Measurements from ENCODE around the gene USP11. TPM values are rescaled to one million over a fixed set of nuclear protein-coding genes. Genes with fewer than 3 reads are reported as not detected.

USP11 gene
- total RNA-seq: 10 to 100 TPM; 60.4 to 85.6 TPM

DNA sequence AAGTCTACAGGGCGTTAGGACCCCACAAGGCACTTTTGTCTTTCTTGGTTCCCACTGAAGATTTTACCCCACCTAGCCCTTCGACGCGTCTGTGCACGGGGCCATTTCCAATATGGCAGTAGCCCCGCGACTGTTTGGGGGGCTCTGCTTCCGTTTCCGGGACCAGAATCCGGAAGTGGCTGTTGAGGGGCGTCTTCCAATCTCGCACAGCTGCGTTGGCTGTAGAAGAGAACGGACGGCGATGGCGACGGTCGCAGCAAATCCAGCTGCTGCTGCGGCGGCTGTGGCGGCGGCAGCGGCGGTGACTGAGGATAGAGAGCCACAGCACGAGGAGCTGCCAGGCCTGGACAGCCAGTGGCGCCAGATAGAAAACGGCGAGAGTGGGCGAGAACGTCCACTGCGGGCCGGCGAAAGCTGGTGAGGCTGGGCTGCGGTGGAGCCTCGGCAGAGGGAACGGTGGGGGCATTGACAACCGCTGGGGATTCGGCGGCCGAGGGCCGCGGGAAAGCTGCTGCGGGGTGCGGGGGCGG lies at the start of gene USP11:
Gene USP11, plus strand, starts transcription at position 207 of the 530 bp plus-strand sequence. Its CDS starts 35 bp downstream, at position 242.
- Mint-ChIP-seq H3K36me3 (ENCODE audit: insufficient read depth in 2 of 2) (peaks cover 4 to 16% of the 10 kb centered on the region in 2 donors), H3K4me1 (ENCODE audit: low read depth) (peaks cover 33% of the 10 kb centered on the region), H3K27ac (peak within 1 kb of the TSS; percentile 97), H3K4me3 (peak within 1 kb of the TSS; percentile 90 to 98), H3K27me3 (ENCODE audit: low read depth) (peaks cover 14% of the 10 kb centered on the region), H3K9me3 (no peaks in the 10 kb centered on the region)
- peak; percentile 49 to 60 for DNase-seq
- peak; percentile 33 to 47 for ATAC-seq (replicated peaks in 1 of 2)

DNA sequence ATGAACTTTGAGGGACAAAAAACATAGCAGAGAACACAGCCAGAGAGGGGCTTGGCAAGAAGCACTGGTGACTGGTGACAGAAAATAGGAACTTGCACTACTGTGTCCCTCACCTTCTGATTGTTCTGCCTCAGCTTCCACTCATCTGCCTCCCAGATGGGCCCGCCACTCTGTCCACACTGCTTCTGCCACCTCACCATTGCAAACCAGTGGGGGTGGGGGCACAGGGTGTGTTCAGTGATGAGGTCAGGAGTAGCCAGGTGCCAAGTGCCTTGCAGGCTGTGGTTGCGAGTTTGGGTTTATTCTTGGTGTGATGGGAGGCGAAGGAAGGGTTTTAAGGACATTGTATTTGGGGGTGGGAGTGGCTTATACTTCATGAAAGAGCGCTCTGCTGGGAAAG lies 48.3 kb upstream of the USP11 start:
- H3K36me3 Mint-ChIP-seq (ENCODE audit: insufficient read depth in 2 of 2): peaks cover 4 to 6% of the 10 kb centered on the region in 2 donors
- ATAC-seq (replicated peaks in 1 of 2) (no peak), DNase-seq (no peak)
- peaks cover 19% of the 10 kb centered on the region for H3K4me1 Mint-ChIP-seq (ENCODE audit: low read depth)
- no peaks in the 10 kb centered on the region for H3K9me3 Mint-ChIP-seq
- H3K27ac Mint-ChIP-seq: no peak overlapping the region
- H3K4me3 Mint-ChIP-seq: no peak overlapping the region
- peaks cover 13% of the 10 kb centered on the region for H3K27me3 Mint-ChIP-seq (ENCODE audit: low read depth)

DNA sequence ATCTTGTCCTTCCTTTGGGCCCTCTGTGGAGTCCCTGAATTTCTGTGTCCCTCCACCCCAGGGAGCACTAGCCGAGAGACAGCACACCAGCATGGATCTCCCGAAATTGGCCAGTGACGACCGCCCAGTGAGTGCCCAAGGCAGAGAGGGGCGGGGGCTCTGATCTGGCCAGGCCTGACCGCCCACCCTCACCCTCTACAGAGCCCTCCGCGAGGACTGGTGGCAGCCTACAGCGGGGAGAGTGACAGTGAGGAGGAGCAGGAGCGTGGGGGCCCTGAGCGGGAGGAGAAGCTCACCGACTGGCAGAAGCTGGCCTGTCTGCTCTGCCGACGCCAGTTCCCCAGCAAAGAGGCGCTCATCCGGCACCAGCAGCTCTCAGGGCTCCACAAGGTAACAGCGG lies 47.6 kb upstream of the USP11 start:
- peaks cover 4 to 6% of the 10 kb centered on the region in 2 donors for H3K36me3 Mint-ChIP-seq (ENCODE audit: insufficient read depth in 2 of 2)
- no peak overlapping the region for H3K27ac Mint-ChIP-seq

DNA sequence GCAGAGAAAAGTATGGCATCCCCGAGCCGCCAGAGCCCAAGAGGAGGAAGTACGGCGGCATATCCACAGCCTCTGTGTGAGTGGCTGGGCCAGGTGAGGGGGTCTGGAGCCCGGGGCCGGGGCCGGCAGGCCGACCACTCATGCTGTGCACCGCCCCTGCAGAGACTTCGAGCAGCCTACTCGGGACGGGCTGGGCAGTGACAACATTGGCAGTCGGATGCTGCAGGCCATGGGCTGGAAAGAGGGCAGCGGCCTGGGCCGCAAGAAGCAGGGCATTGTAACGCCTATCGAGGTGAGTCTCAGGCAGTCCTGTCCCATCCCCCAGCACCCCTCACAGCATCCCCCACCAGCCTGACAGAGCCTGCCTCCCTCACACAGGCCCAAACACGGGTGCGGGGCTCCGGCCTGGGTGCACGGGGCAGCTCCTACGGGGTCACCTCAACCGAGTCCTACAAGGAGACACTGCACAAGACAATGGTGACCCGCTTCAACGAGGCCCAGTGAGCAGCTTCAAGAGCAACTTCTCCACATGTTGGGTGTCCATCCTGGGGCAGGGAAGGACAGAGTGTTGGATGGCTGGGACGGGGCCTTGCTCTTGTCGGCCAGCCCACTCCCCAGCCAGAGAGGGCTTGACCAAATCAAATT lies 46.6 kb upstream of the USP11 start:
- Mint-ChIP-seq H3K27me3 (ENCODE audit: low read depth) (peaks cover 13% of the 10 kb centered on the region), H3K4me1 (ENCODE audit: low read depth) (peaks cover 30% of the 10 kb centered on the region), H3K9me3 (no peaks in the 10 kb centered on the region), H3K4me3 (no peak overlapping the region), H3K36me3 (ENCODE audit: insufficient read depth in 2 of 2) (peaks cover 4 to 8% of the 10 kb centered on the region in 2 donors), H3K27ac (no peak overlapping the region)
- ATAC-seq (replicated peaks in 1 of 2) (no peak), DNase-seq (no peak)

More for the DNA sequence above, 47.6 kb upstream of the USP11 start:
- ATAC-seq (replicated peaks in 1 of 2) (no peak), DNase-seq (no peak)
- Mint-ChIP-seq H3K4me1 (ENCODE audit: low read depth) (peaks cover 20% of the 10 kb centered on the region), H3K4me3 (no peak overlapping the region), H3K9me3 (no peaks in the 10 kb centered on the region), H3K27me3 (ENCODE audit: low read depth) (peaks cover 13% of the 10 kb centered on the region)

DNA sequence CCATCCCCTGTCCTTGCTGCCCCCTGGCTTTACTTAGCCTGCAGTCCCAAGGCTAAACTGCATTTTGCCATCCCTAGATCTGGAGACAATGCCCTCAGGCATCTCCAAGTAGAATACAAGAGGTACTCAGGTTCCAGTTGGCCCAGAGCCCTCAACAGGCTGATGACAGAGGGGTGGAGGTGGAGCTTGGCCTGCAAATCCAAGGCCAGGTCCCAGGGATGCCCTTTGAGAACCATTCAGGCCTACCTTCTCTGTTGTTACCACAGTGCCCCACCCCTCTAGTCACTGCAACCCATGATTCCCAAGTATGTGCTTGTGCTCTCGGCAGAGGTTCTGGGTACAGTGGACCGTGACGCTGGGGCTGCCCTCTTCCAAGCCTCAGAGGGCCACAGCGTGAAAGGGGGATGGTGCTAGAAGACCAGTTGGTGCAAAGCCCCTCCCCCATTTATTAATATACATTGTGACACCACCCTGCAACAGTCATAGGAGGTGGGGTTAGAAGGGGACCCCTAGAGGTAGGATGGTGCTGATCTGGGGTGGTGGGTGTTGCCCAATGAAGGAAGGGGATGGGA lies 45.6 kb upstream of the USP11 start:
- H3K4me3 Mint-ChIP-seq: no peak overlapping the region
- peaks cover 4 to 8% of the 10 kb centered on the region in 2 donors for H3K36me3 Mint-ChIP-seq (ENCODE audit: insufficient read depth in 2 of 2)
- DNase-seq (no peak), ATAC-seq (replicated peaks in 1 of 2) (no peak)
- H3K4me1 Mint-ChIP-seq (ENCODE audit: low read depth): peaks cover 31% of the 10 kb centered on the region
- H3K27ac Mint-ChIP-seq: no peak overlapping the region
- H3K9me3 Mint-ChIP-seq: no peaks in the 10 kb centered on the region
- peaks cover 13% of the 10 kb centered on the region for H3K27me3 Mint-ChIP-seq (ENCODE audit: low read depth)

DNA sequence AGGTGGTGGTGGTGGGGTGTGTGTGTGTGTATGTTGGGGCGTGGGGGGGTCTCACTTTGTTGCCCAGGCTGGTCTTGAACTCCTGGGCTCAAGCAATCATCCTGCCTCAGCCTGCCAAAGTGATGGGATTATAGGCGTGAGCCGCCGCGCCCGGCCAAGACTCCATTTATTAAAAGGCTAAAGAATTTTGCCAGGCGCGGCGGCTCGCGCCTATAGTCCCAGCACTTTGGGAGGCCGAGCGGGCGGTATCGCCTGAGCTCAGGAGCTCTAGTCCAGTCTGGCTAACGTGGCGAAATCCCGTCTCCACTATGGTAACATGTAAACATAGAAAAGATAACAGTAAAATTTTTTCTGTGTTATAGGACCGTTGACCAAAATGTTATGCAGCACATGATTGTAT lies 42.9 kb upstream of the USP11 start:
- H3K4me3 Mint-ChIP-seq: no peak overlapping the region
- H3K27ac Mint-ChIP-seq: no peak overlapping the region
- no peaks in the 10 kb centered on the region for H3K9me3 Mint-ChIP-seq
- peaks cover 5% of the 10 kb centered on the region for H3K27me3 Mint-ChIP-seq (ENCODE audit: low read depth)
- peaks cover 52% of the 10 kb centered on the region for H3K4me1 Mint-ChIP-seq (ENCODE audit: low read depth)
- ATAC-seq (replicated peaks in 1 of 2): no peak
- DNase-seq: no peak
- peaks cover 7 to 11% of the 10 kb centered on the region in 2 donors for H3K36me3 Mint-ChIP-seq (ENCODE audit: insufficient read depth in 2 of 2)

DNA sequence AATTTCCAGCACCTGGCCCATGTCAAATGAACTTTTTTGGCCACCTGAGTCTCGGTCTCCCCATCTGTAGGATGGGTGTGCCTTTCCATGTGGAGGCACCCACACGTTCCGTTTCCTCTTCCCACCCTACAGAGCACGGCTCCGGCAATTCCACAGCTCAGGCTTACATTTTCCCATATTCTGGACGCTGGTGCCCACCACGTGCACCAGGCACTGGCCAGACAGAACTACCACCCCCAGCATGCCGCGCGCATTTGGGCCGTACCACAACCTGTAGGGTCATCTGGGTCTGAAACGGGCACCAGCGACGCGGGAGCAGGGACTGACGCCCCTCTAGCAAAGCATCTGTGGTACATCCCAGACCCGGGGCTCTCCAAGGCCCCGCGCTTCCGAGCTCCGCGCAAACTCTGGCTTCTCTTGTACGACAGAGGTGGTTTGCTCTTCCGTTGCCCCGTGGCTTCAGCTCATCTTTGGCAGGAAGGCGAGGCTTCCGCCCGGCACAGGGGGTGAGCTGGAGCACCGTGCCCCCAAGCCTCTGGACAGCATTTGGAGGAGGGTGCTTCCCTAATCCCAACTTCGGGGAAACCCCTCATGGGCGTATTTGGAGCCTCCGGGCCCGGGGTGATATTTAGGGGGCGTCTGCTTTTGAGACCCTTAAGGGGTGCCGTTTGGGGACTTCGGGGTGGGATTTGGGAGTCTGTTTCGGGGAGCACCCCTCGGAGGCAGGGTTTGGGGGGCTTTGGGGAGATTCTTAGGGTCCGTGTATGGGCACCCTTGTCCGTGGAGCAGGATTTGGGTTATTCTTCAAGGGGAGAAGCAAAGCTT lies 42.2 kb upstream of the USP11 start:
- DNase-seq (peak; percentile 84 to 90), ATAC-seq (replicated peaks in 1 of 2) (peak; percentile 78 to 87)
- H3K27me3 Mint-ChIP-seq (ENCODE audit: low read depth): peaks cover 5% of the 10 kb centered on the region
- peak overlapping the region; percentile 97 to 98 for H3K4me3 Mint-ChIP-seq
- peaks cover 60% of the 10 kb centered on the region for H3K4me1 Mint-ChIP-seq (ENCODE audit: low read depth)
- peak overlapping the region; percentile 87 for H3K27ac Mint-ChIP-seq
- H3K9me3 Mint-ChIP-seq: no peaks in the 10 kb centered on the region
- H3K36me3 Mint-ChIP-seq (ENCODE audit: insufficient read depth in 2 of 2): peaks cover 7 to 9% of the 10 kb centered on the region in 2 donors

DNA sequence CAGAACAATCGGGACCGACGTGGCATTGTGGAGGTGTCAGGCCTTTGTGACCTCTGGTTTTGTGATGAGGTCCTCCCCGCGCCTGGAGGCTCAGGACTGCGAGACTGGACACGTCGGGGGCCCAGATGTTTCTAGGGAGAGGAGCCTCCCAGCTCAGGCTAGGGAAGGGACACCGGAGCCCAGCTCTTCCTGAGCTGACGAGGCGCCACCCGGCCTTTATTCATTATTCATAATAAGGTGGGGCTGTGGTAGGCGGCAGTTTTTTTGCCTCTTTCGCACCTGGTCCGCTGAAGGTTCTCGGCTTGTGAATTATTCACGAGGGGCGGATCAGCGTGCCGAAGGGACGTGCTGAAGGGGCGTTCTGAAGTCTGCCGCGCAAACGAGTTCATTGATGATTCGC lies 41.5 kb upstream of the USP11 start:
- peak; percentile 7 to 11 for ATAC-seq (replicated peaks in 1 of 2)
- peak overlapping the region; percentile 97 to 98 for H3K4me3 Mint-ChIP-seq
- H3K9me3 Mint-ChIP-seq: no peaks in the 10 kb centered on the region
- H3K4me1 Mint-ChIP-seq (ENCODE audit: low read depth): peaks cover 67% of the 10 kb centered on the region
- DNase-seq: peak; percentile 35 to 58
- peaks cover 5% of the 10 kb centered on the region for H3K27me3 Mint-ChIP-seq (ENCODE audit: low read depth)
- peaks cover 8 to 12% of the 10 kb centered on the region in 2 donors for H3K36me3 Mint-ChIP-seq (ENCODE audit: insufficient read depth in 2 of 2)
- H3K27ac Mint-ChIP-seq: peak overlapping the region; percentile 87

DNA sequence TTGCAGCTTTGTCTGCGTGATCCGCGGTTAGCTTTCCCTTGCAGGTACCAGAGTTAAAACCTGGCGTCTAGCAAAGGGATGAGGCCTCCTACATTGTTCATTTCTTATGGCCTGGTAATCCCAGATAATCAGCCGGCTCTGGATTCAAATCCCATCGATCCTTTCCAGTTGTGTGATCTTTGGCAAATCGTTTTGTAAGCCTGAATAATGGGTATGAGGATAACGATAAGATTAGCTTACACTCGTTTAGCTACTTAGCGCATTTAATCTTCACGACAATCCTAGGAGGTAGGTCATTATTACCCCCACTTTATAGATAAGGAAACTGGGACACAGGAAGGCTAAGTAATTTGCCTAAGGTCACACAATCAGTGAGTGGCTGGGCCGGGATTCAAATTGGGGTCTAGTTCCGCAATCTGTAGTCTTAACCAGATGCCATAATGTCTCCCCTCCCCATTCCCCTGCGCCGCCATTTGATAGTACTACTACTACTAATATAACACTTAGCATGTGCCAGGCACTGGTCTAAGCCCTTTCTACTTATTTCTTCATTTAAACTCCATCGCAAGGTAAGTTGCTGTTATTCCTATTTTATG lies 40.9 kb upstream of the USP11 start:
- DNase-seq: no peak
- ATAC-seq (replicated peaks in 1 of 2): no peak
- H3K36me3 Mint-ChIP-seq (ENCODE audit: insufficient read depth in 2 of 2): peaks cover 8 to 12% of the 10 kb centered on the region in 2 donors
- peaks cover 5% of the 10 kb centered on the region for H3K27me3 Mint-ChIP-seq (ENCODE audit: low read depth)
- no peaks in the 10 kb centered on the region for H3K9me3 Mint-ChIP-seq
- H3K4me3 Mint-ChIP-seq: peak overlapping the region; percentile 97 to 98
- H3K27ac Mint-ChIP-seq: no peak overlapping the region
- peaks cover 72% of the 10 kb centered on the region for H3K4me1 Mint-ChIP-seq (ENCODE audit: low read depth)

DNA sequence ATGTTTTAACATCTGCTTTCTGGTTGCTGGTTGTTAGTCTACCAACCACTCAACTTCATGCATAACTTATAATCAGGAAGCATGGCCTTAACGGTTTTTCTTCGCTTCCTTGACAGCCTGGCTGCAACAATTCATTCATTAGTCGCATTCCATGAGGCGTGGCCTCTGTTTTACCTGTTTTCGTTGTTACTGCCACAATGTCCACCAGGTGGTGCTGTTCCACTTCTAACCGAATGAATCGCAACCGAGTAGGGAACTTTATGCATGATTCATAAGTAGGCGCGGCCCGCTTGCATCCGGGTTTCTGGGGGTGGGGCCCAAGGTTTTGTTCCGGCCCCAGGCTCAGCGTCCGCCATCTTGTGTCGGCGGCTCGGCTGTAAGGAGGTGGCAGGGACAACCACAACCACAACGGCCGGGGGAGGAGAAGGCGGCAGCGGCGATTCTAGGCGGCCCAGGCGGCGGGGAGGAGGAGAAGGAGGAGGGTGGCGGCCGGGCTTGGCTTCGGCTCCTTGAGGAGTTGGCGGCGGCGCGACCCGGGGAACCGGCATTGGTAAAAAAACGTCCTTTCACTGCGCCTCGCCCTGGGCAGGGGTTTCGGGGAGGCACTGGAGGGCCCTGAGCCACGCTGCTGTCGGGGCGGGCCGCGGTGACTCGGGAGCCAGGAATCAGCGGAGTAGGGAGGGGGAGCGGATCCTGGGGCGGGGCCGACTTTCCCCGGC lies 39.2 kb upstream of the USP11 start, which contains the start of gene UBA1:
Gene UBA1, plus strand, starts transcription at position 355 of the 719 bp plus-strand sequence. CDS start 4,974 bp downstream, outside the sequence.
- Mint-ChIP-seq H3K27me3 (ENCODE audit: low read depth) (no peaks in the 10 kb centered on the region), H3K36me3 (ENCODE audit: insufficient read depth in 2 of 2) (peaks cover 9 to 12% of the 10 kb centered on the region in 2 donors), H3K4me3 (peak within 1 kb of the TSS; percentile 98), H3K27ac (peak within 1 kb of the TSS; percentile 98), H3K9me3 (no peaks in the 10 kb centered on the region), H3K4me1 (ENCODE audit: low read depth) (peaks cover 69% of the 10 kb centered on the region)
- DNase-seq: peak; percentile 89 to 97
- ATAC-seq (replicated peaks in 1 of 2): peak; percentile 72 to 82

DNA sequence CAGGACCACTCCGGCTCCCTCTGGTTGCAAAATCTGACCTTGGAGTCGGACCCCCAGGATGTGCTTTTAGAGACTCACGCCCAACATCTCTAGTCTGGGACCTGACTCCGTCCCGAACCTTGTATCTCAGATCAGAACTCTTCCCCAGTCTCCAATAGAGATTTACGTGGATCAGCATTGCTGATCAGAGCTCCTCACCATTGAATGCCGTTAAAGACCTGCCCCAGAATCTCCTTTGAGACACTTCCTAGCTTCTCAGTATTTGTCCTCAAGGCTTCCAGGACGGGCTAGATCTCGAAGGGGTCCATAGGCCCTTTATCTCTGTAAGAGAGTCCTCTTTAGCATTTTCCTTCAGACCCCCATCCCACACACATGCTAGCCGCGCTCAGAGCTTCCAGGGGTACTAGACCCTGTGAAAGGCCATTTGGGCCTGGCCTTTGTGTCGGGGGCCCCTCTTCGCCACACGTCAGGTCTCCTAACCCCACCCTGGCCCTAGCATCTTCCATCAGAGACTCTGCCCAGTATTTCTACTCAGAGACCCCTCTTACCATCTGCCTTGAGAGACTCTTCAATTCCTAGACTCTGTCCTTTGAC lies 38.5 kb upstream of the USP11 start:
- no peaks in the 10 kb centered on the region for H3K9me3 Mint-ChIP-seq
- peak overlapping the region; percentile 98 for H3K4me3 Mint-ChIP-seq
- ATAC-seq (replicated peaks in 1 of 2) (no peak), DNase-seq (no peak)
- peaks cover 62% of the 10 kb centered on the region for H3K4me1 Mint-ChIP-seq (ENCODE audit: low read depth)
- no peaks in the 10 kb centered on the region for H3K27me3 Mint-ChIP-seq (ENCODE audit: low read depth)
- peaks cover 12 to 15% of the 10 kb centered on the region in 2 donors for H3K36me3 Mint-ChIP-seq (ENCODE audit: insufficient read depth in 2 of 2)
- H3K27ac Mint-ChIP-seq: peak overlapping the region; percentile 98

DNA sequence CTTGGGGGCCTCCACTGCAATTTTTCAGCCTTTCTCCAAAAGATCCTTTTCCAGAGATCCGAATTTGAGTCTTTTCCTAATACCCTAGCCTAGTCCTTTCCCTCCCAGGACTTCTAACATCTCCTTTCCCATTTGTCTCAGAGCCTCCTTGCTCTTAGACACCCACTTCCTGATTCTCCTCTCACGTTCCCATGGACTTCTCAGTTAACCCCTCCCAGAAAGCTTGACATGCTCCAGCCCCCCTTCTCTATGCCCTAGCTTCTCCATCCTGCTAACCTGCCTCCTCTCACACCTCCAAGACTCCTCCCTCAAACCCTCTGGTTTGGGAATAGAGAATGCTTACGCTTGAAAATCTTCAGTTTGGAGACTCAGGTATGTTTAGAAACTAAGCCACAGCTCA lies 36.7 kb upstream of the USP11 start:
- Mint-ChIP-seq H3K4me1 (ENCODE audit: low read depth) (peaks cover 50% of the 10 kb centered on the region), H3K4me3 (peak overlapping the region; percentile 98), H3K27ac (peak overlapping the region; percentile 98), H3K27me3 (ENCODE audit: low read depth) (no peaks in the 10 kb centered on the region), H3K36me3 (ENCODE audit: insufficient read depth in 2 of 2) (peaks cover 12 to 24% of the 10 kb centered on the region in 2 donors), H3K9me3 (no peaks in the 10 kb centered on the region)
- ATAC-seq (replicated peaks in 1 of 2) (no peak), DNase-seq (no peak)
